ENCODE data around the gene GRAMD2B.

DNA sequence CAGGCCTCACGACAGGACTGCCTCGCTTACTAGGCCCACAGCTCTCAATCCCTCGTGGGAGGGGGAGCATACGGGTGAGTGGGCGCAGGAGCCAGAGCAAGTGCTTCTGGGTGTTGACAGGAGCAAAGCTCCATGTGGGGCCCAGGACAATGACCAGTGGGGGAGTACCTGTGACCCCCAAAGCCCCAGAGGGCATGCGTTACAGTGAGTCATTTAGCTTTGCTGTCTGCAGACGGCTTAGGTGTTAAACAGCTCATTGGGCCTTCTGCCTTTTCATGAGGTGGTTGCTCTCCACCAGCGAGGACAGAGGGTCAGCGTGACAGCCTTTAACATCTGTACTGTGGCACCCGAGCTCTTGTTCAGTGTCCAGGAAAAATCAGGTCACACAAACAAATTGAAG is 78.2 kb downstream of the GRAMD2B start:
- TF ChIP-seq, protein P1, sequence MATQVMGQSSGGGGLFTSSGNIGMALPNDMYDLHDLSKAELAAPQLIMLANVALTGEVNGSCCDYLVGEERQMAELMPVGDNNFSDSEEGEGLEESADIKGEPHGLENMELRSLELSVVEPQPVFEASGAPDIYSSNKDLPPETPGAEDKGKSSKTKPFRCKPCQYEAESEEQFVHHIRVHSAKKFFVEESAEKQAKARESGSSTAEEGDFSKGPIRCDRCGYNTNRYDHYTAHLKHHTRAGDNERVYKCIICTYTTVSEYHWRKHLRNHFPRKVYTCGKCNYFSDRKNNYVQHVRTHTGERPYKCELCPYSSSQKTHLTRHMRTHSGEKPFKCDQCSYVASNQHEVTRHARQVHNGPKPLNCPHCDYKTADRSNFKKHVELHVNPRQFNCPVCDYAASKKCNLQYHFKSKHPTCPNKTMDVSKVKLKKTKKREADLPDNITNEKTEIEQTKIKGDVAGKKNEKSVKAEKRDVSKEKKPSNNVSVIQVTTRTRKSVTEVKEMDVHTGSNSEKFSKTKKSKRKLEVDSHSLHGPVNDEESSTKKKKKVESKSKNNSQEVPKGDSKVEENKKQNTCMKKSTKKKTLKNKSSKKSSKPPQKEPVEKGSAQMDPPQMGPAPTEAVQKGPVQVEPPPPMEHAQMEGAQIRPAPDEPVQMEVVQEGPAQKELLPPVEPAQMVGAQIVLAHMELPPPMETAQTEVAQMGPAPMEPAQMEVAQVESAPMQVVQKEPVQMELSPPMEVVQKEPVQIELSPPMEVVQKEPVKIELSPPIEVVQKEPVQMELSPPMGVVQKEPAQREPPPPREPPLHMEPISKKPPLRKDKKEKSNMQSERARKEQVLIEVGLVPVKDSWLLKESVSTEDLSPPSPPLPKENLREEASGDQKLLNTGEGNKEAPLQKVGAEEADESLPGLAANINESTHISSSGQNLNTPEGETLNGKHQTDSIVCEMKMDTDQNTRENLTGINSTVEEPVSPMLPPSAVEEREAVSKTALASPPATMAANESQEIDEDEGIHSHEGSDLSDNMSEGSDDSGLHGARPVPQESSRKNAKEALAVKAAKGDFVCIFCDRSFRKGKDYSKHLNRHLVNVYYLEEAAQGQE (IDR thresholded peaks at IDR 0.05; ENCODE audit: low read depth): no peak
- TF ChIP-seq CEBPB (IDR thresholded peaks at IDR 0.05) (no peak), RAD21 (IDR thresholded peaks at IDR 0.05; ENCODE audit: low read depth) (no peak), EGR1 (IDR thresholded peaks at IDR 0.05) (no peak), EP300 (IDR thresholded peaks at IDR 0.05; ENCODE audit: borderline replicate concordance) (no peak)
- TF ChIP-seq, protein P2, sequence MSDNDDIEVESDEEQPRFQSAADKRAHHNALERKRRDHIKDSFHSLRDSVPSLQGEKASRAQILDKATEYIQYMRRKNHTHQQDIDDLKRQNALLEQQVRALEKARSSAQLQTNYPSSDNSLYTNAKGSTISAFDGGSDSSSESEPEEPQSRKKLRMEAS (IDR thresholded peaks at IDR 0.05): no peak

All from Ishikawa (cell line).